ENCODE measurements around the gene WDR86. TPM values are rescaled to one million over a fixed set of nuclear protein-coding genes. Genes with fewer than 3 reads are reported as not detected.

Gene WDR86
- total RNA-seq, 4 donors from 2014 or later, result 17.2 to 41.5 (median 22.1) TPM

GRCh38 chr7:151431281-151431767, 21.5 kb upstream of the WDR86 start:
- no peak for DNase-seq (ENCODE audit: low spot score)
- TF ChIP-seq CTCF (IDR thresholded peaks at IDR 0.05), result no peak
- ATAC-seq (ENCODE audit: low FRiP score), result no peak

GRCh38 chr7:151430391-151431205, 20.8 kb upstream of the WDR86 start:
- ATAC-seq (ENCODE audit: low FRiP score) (no peak), DNase-seq (ENCODE audit: low spot score) (no peak)
- no peak for TF ChIP-seq CTCF (IDR thresholded peaks at IDR 0.05)

- no peak for ATAC-seq (ENCODE audit: low FRiP score)
- DNase-seq (ENCODE audit: low spot score), result no peak
- no peak for TF ChIP-seq CTCF (IDR thresholded peaks at IDR 0.05)
Measured at GRCh38 chr7:151429560-151430331, 19.9 kb upstream of the WDR86 start.

- ATAC-seq (ENCODE audit: low FRiP score) (no peak), DNase-seq (ENCODE audit: low spot score) (no peak)
- TF ChIP-seq CTCF (IDR thresholded peaks at IDR 0.05), result no peak
Measured at GRCh38 chr7:151429237-151429559, 19.4 kb upstream of the WDR86 start.

GRCh38 chr7:151428378-151429236, 18.8 kb upstream of the WDR86 start:
- DNase-seq (ENCODE audit: low spot score), result no peak
- ATAC-seq (ENCODE audit: low FRiP score), result no peak
- no peak for TF ChIP-seq CTCF (IDR thresholded peaks at IDR 0.05)

- TF ChIP-seq CTCF (IDR thresholded peaks at IDR 0.05), result no peak
- DNase-seq (ENCODE audit: low spot score) (no peak), ATAC-seq (ENCODE audit: low FRiP score) (no peak)
Measured at GRCh38 chr7:151427705-151428377, 18.0 kb upstream of the WDR86 start.

All from omental fat pad (tissue), 4 donors.